Measurements from ENCODE around the gene CCDC200. TPM values are rescaled to one million over a fixed set of nuclear protein-coding genes. Genes with fewer than 3 reads are reported as not detected.

CCDC200 gene
- total RNA-seq, 4 donors from 2014 or later = not detected

DNA sequence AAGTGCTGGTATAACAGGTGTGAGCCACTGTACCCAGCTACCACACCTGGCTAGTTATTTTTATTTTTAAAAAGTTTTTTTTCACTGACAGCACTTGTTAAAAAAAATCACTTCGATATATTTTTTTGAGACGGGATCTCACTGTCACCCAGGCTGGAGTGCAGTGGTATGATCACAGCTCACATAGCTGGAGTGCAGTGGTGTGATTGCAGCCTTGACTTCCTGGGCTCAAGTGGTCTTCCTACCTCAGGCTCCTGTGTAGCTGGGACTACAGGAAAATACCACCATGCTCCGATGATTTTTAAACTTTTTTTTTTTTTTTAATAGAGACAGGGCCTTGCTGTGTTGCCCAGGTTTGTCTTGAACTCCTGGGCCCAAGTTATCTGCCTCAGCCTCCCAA, 44.5 kb downstream of the CCDC200 start:
- Histone ChIP-seq H3K36me3 (peaks cover 29 to 45% of the 10 kb centered on the region in 2 donors), H3K27ac (peak overlapping the region; percentile 74 to 92 (median 88)), H3K9me3 (no peaks in the 10 kb centered on the region), H3K4me3 (replicated peaks in 1 of 3) (no peak overlapping the region), H3K27me3 (no peaks in the 10 kb centered on the region), H3K4me1 (peaks cover 11 to 12% of the 10 kb centered on the region in 2 donors)
- 42 to 48% methylated on average over 3 of the region's 3 CpGs for WGBS, 2 donors
- intact Hi-C loops (cut with DNase I) = no loop called here
- TF ChIP-seq POLR2A (IDR thresholded peaks at IDR 0.05) = no peak
- TF ChIP-seq, protein P1, sequence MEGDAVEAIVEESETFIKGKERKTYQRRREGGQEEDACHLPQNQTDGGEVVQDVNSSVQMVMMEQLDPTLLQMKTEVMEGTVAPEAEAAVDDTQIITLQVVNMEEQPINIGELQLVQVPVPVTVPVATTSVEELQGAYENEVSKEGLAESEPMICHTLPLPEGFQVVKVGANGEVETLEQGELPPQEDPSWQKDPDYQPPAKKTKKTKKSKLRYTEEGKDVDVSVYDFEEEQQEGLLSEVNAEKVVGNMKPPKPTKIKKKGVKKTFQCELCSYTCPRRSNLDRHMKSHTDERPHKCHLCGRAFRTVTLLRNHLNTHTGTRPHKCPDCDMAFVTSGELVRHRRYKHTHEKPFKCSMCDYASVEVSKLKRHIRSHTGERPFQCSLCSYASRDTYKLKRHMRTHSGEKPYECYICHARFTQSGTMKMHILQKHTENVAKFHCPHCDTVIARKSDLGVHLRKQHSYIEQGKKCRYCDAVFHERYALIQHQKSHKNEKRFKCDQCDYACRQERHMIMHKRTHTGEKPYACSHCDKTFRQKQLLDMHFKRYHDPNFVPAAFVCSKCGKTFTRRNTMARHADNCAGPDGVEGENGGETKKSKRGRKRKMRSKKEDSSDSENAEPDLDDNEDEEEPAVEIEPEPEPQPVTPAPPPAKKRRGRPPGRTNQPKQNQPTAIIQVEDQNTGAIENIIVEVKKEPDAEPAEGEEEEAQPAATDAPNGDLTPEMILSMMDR (IDR thresholded peaks at IDR 0.05) = peak in 1 of 6 experiments; percentile 4
- DNase-seq = peak; percentile 82 to 85

- intact Hi-C loops (cut with DNase I) = loop anchor here (10.0 kb wide), 1 partner anchor 139 kb away; no protein-coding TSS in a partner anchor
- H3K36me3 ChIP-seq = peaks cover 26 to 28% of the 10 kb centered on the region in 2 donors
- no peak overlapping the region for H3K4me3 ChIP-seq (replicated peaks in 1 of 3)
- peaks cover 25 to 50% of the 10 kb centered on the region in 2 donors for H3K4me1 ChIP-seq
- TF ChIP-seq, protein P1 (IDR thresholded peaks at IDR 0.05) = no peak
- TF ChIP-seq POLR2A (IDR thresholded peaks at IDR 0.05) = no peak
- no peak for DNase-seq
- no peaks in the 10 kb centered on the region for H3K9me3 ChIP-seq
- no peaks in the 10 kb centered on the region for H3K27me3 ChIP-seq
- H3K27ac ChIP-seq = peak overlapping the region; percentile 16 to 56 (median 22)
- WGBS, 2 donors = 49 to 54% methylated on average over 2 of the region's 2 CpGs
Measured at GRCh38 chr17:43176119-43176570, 52.3 kb downstream of the CCDC200 start.

DNA sequence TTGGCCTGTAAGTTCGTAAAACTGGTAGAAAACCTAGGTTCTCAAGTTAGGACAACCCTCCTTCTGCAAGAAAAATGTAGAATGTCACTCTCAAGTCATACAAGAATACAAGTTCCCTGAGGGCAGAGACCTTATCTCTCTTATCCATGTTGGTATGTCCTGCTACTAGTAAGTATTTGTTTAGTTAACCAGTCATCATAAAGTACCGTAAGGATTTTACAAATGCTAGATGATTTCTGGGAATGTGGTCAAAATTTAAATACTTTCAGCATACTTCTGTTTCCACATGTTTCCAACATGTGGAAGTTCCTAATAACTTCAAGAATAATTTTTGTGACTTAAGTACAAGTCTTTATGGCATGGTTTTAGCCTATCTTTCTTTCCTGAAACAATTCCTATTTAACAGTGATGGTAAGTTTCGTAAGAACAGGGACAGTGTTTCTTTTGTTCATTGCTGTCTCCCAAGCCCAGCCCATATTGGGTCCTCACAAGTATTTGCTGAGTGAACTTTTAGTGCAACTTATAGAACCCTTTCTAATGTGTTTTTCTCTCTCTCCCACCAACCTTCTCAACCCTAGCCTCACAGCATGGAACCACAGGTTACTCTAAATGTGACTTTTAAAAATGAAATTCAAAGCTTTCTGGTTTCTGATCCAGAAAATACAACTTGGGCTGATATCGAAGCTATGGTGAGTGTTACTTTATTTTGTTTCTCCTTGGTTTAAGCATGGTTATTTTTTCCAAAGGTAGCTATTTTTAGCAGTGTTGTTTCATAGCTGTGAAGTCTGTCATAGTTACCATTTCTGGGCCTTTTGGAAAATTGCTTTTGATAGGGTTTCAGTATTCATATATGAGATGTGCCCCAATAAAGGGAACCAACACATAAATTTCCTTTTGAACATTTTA, 53.0 kb downstream of the CCDC200 start:
- Histone ChIP-seq H3K27me3 (no peaks in the 10 kb centered on the region), H3K4me1 (peaks cover 25 to 50% of the 10 kb centered on the region in 2 donors), H3K4me3 (replicated peaks in 1 of 3) (no peak overlapping the region), H3K36me3 (peaks cover 19 to 24% of the 10 kb centered on the region in 2 donors), H3K9me3 (no peaks in the 10 kb centered on the region), H3K27ac (peak overlapping the region; percentile 16 to 56 (median 34))
- TF ChIP-seq POLR2A (IDR thresholded peaks at IDR 0.05) = no peak
- TF ChIP-seq, protein P1 (IDR thresholded peaks at IDR 0.05) = no peak
- DNase-seq = no peak
- 71 to 77% methylated on average over 4 of the region's 4 CpGs for WGBS, 2 donors
- intact Hi-C loops (cut with DNase I) = loop anchor here (10.0 kb wide), 1 partner anchor 139 kb away; no protein-coding TSS in a partner anchor

DNA sequence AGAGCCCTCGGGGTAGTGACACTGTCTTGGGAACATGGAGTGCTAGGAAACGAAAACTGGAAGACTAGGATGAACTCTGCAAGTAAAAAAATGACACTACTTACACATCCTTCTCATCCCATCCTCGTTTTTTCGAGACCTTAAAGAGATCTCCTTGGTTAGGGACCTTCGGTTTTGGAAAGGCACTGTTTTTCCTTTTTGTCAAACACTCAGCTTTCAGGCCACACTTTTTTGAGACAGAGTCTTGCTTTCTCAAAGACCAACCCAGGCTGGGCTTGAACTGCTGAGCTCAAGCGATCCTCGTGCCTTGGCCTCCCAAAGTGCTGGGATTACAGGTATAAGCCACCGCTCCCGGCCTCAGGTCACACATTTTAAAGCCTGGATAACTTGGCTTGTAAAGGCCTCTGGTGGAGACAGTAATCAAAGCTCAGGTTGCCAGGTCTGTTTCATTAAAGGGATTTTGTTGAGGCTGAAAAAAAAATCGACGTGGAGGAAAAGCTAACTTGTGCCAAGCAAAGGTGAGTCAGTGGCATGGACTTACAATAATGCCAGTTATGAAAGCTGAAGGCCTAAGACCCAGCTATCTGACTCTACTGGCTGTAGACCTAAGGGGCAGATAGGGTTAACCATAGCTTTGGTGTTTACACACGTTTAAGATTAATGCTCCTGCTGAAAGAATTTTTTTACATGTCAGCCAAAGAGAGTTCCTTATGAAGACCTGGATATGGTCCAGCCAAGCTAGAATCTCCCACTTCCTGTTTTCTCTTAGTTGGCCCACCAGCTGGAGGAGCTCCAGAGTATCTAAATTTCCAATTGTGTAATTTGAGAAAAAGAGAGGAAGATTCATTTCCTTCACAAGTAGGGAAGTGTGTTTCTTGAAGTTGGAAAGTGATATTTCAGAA, 56.6 kb downstream of the CCDC200 start:
- DNase-seq = peak; percentile 30 to 41
- Histone ChIP-seq H3K27ac (peak overlapping the region; percentile 94 to 98 (median 95)), H3K27me3 (no peaks in the 10 kb centered on the region), H3K9me3 (no peaks in the 10 kb centered on the region), H3K4me1 (peaks cover 35 to 61% of the 10 kb centered on the region in 2 donors), H3K4me3 (replicated peaks in 1 of 3) (peak overlapping the region; percentile 9 to 96 (median 46)), H3K36me3 (no peaks in the 10 kb centered on the region)
- 10 to 15% methylated on average over 12 of the region's 12 CpGs for WGBS, 2 donors
- intact Hi-C loops (cut with DNase I) = loop anchor here (10.0 kb wide), 1 partner anchor 143 kb away; no protein-coding TSS in a partner anchor
- TF ChIP-seq POLR2A (IDR thresholded peaks at IDR 0.05) = no peak
- TF ChIP-seq, protein P1 (IDR thresholded peaks at IDR 0.05) = peak in 2 of 6 experiments; percentile 27 to 36

Small RNAs within 50 kb of the gene (small RNA-seq; reads per million reads assigned to genes)
- not detected for gene RF00004
- gene RNU2-1 = not detected

Other genes starting within 250 kb of the CCDC200 start
- gene PTGES3L, start 248.5 kb downstream of the CCDC200 start, total RNA-seq = under 1 TPM in 3 of 4 donors, not detected in 1; 0.11 to 0.75 (median 0.54) TPM
- 10 to 100 TPM; 25.8 to 31.9 (median 28.4) TPM for gene RUNDC1, start 248.1 kb downstream of the CCDC200 start, total RNA-seq
- 1,000 to 10,000 TPM in 2 of 4 donors, 100 to 1,000 TPM in 2; 425 to 1,406 (median 814) TPM for gene RPL27, start 230.2 kb downstream of the CCDC200 start, total RNA-seq
- gene IFI35, start 221.8 kb downstream of the CCDC200 start, total RNA-seq = 10 to 100 TPM; 23.9 to 43.9 (median 35.8) TPM
- 100 to 1,000 TPM; 118 to 153 (median 131) TPM for gene VAT1, start 206.2 kb downstream of the CCDC200 start, total RNA-seq
- 10 to 100 TPM in 2 of 4 donors, 1 to 10 TPM in 2; 5.2 to 14.8 (median 10.3) TPM for gene RND2, start 203.4 kb downstream of the CCDC200 start, total RNA-seq
- 10 to 100 TPM; 14.4 to 31.9 (median 25.4) TPM for gene BRCA1, start 103.3 kb downstream of the CCDC200 start, total RNA-seq
- gene NBR1, start 57.4 kb downstream of the CCDC200 start, total RNA-seq = 100 to 1,000 TPM; 117 to 166 (median 134) TPM
- 10 to 100 TPM in 3 of 4 donors, 1 to 10 TPM in 1; 9.0 to 14.4 (median 12.5) TPM for gene TMEM106A, start 16.7 kb downstream of the CCDC200 start, total RNA-seq
- not detected for gene RNU2-1, start 5.4 kb upstream of the CCDC200 start, total RNA-seq
- 10 to 100 TPM; 32.8 to 57.4 (median 48.9) TPM for gene ARL4D, start 170.4 kb upstream of the CCDC200 start, total RNA-seq